ENCODE results near the gene ULK2.

The ULK2 gene

DNA sequence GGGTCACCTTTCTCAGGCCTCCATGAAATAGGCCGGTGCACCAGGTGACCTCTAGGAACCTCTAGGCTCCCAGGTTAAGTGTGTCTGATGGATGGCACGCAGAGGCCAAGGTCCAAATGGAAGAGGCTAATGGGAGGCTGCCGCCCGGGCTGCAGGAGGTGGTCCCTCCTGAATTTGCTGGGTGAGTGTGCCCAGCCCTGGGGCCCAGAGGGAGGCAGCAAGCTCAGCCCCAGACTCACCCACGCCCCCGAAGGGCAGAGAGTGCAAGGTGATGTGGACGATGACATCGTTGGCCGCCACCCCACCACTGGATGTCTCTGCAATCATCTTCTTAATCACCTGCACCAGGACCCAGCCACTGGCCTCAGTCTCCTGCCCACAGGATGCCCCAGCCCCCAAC, 129.0 kb downstream of the ULK2 start:
- Histone ChIP-seq H3K9me3 (ENCODE audit: control insufficient read depth, insufficient read depth, low read length) (no peaks in the 10 kb centered on the region), H3K4me3 (ENCODE audit: low read depth, low read length) (no peak overlapping the region), H3K27me3 (ENCODE audit: control insufficient read depth, insufficient read depth, low read length) (no peaks in the 10 kb centered on the region), H3K36me3 (ENCODE audit: control insufficient read depth, insufficient read depth, low read length) (no peaks in the 10 kb centered on the region), H3K4me1 (ENCODE audit: control insufficient read depth, insufficient read depth, low read length) (no peaks in the 10 kb centered on the region), H3K27ac (ENCODE audit: low read depth, low read length) (no peak overlapping the region), H3K9ac (ENCODE audit: low read depth, low read length) (no peak overlapping the region)

DNA sequence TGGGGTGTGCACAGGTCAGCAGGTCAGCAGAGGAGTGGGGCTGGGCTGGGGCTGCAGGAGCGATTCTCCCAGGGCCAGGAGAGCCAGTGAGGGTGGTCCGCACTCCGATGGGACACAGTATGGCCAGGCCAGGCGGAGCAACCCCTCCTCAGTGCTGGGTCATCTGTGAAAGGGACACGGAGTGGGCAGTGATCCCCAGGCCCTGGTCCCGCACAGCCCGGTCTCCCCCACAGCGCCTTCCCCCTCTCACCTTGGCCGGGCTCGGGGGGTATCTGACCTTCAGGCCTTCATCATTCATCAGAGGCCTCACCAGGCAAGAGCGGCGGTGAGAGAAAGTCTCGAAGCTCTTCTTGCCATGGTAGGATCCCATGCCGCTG, 129.7 kb downstream of the ULK2 start:
- no peak overlapping the region for H3K4me3 ChIP-seq (ENCODE audit: low read depth, low read length)
- H3K9me3 ChIP-seq (ENCODE audit: control insufficient read depth, insufficient read depth, low read length) = no peaks in the 10 kb centered on the region
- H3K9ac ChIP-seq (ENCODE audit: low read depth, low read length) = no peak overlapping the region
- H3K27me3 ChIP-seq (ENCODE audit: control insufficient read depth, insufficient read depth, low read length) = no peaks in the 10 kb centered on the region
- H3K36me3 ChIP-seq (ENCODE audit: control insufficient read depth, insufficient read depth, low read length) = no peaks in the 10 kb centered on the region
- no peaks in the 10 kb centered on the region for H3K4me1 ChIP-seq (ENCODE audit: control insufficient read depth, insufficient read depth, low read length)
- no peak overlapping the region for H3K27ac ChIP-seq (ENCODE audit: low read depth, low read length)

DNA sequence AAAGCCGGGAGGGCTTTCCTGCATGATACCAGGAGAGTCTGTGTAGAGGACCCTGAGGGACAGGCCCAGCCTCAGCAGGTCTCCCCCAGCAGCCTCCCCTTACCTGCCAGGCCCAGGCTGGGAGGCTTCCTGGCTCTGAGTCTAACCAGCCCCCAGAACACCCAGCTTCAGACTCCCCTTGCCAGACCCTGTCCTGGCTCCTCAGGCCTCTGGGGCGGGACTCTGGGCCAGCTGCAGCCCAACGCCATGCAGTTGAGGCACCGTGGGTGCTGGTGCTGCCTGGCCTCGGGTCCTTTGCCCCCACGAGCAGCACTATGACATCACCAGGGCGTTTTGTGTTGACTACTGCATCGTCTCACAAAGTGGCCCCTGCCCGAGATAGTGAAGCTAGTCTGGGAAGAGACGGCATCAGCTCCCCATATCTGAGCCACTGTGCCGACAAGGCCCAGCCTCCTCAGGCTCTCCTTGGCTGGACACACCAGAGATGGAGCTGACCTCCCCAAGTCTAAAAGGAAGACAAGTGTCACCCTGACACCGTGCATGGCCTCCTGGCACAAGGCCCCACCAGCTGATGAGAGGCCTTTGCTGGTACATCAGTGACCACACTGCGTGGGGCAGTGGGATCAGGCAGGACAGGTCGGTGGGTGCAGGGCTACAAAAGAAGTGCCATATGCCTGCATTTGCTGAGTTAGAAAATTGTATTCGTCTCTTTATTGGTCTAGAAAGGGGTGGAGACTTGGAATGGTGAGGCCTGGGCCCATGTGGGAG, 130.2 kb downstream of the ULK2 start:
- no peaks in the 10 kb centered on the region for H3K27me3 ChIP-seq (ENCODE audit: control insufficient read depth, insufficient read depth, low read length)
- H3K27ac ChIP-seq (ENCODE audit: low read depth, low read length) = no peak overlapping the region
- no peak overlapping the region for H3K9ac ChIP-seq (ENCODE audit: low read depth, low read length)
- H3K36me3 ChIP-seq (ENCODE audit: control insufficient read depth, insufficient read depth, low read length) = no peaks in the 10 kb centered on the region
- no peaks in the 10 kb centered on the region for H3K4me1 ChIP-seq (ENCODE audit: control insufficient read depth, insufficient read depth, low read length)
- H3K9me3 ChIP-seq (ENCODE audit: control insufficient read depth, insufficient read depth, low read length) = no peaks in the 10 kb centered on the region
- no peak overlapping the region for H3K4me3 ChIP-seq (ENCODE audit: low read depth, low read length)

DNA sequence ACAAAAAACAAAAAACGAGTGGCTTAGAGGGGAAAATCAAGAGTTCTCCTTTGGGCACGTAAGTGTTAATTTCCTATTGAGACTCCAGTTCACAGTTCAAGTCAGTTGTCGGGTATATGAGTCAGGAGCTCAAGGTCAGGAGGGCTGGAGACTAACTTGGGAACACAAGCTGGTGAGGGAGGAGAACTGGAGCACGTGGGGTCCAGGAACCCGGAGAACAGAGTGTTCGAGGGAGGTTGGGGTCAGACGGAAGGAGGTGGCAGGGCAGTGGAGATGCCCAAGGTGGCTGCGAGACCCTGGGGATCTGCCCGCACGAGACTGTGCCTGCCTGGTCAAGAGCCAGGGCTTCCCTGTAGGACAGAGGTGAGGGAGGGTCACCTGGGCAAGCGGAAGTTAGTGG, 131.7 kb downstream of the ULK2 start:
- no peak overlapping the region for H3K4me3 ChIP-seq (ENCODE audit: low read depth, low read length)
- H3K9ac ChIP-seq (ENCODE audit: low read depth, low read length) = no peak overlapping the region
- H3K4me1 ChIP-seq (ENCODE audit: control insufficient read depth, insufficient read depth, low read length) = no peaks in the 10 kb centered on the region
- no peak overlapping the region for H3K27ac ChIP-seq (ENCODE audit: low read depth, low read length)
- H3K27me3 ChIP-seq (ENCODE audit: control insufficient read depth, insufficient read depth, low read length) = no peaks in the 10 kb centered on the region
- no peaks in the 10 kb centered on the region for H3K36me3 ChIP-seq (ENCODE audit: control insufficient read depth, insufficient read depth, low read length)
- no peaks in the 10 kb centered on the region for H3K9me3 ChIP-seq (ENCODE audit: control insufficient read depth, insufficient read depth, low read length)

DNA sequence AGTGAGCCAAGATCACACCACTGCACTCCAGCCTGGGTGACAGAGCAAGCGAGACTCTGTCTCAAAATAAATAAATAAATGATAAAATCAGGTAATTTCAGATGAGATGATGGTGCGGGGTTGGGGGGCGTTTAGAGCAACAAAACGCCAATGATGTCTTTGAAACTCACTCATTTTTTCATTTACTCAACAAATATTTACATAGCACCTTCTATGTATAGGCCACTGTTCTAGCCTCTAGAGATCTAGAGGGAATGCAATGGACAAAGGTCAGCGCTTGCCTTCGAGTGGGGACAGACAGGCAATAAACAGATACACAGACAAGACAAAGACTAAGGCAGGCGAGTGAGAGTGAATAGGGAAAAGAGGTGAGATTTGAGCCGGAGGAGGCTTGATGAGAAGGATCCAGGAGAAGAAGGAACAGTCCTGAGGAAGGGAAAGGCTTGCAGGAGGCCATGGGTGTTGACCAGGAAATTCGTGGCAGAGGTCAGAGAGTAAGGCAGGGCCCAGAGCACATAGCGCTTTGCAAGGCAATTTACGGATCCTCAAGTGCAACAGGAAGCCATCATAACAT, 133.7 kb downstream of the ULK2 start:
- no peak overlapping the region for H3K9ac ChIP-seq (ENCODE audit: low read depth, low read length)
- no peak overlapping the region for H3K4me3 ChIP-seq (ENCODE audit: low read depth, low read length)
- H3K27ac ChIP-seq (ENCODE audit: low read depth, low read length) = no peak overlapping the region
- H3K4me1 ChIP-seq (ENCODE audit: control insufficient read depth, insufficient read depth, low read length) = no peaks in the 10 kb centered on the region
- no peaks in the 10 kb centered on the region for H3K36me3 ChIP-seq (ENCODE audit: control insufficient read depth, insufficient read depth, low read length)
- H3K9me3 ChIP-seq (ENCODE audit: control insufficient read depth, insufficient read depth, low read length) = no peaks in the 10 kb centered on the region
- no peaks in the 10 kb centered on the region for H3K27me3 ChIP-seq (ENCODE audit: control insufficient read depth, insufficient read depth, low read length)

- Histone ChIP-seq H3K36me3 (ENCODE audit: control insufficient read depth, insufficient read depth, low read length) (no peaks in the 10 kb centered on the region), H3K9ac (ENCODE audit: low read depth, low read length) (no peak overlapping the region), H3K27me3 (ENCODE audit: control insufficient read depth, insufficient read depth, low read length) (no peaks in the 10 kb centered on the region), H3K9me3 (ENCODE audit: control insufficient read depth, insufficient read depth, low read length) (no peaks in the 10 kb centered on the region), H3K27ac (ENCODE audit: low read depth, low read length) (no peak overlapping the region), H3K4me3 (ENCODE audit: low read depth, low read length) (no peak overlapping the region), H3K4me1 (ENCODE audit: control insufficient read depth, insufficient read depth, low read length) (no peaks in the 10 kb centered on the region)
Observed at GRCh38 chr17:19731626-19732025, 136.1 kb downstream of the ULK2 start.

GRCh38 chr17:19730843-19731242, 136.9 kb downstream of the ULK2 start:
- Histone ChIP-seq H3K27me3 (ENCODE audit: control insufficient read depth, insufficient read depth, low read length) (no peaks in the 10 kb centered on the region), H3K4me3 (ENCODE audit: low read depth, low read length) (no peak overlapping the region), H3K27ac (ENCODE audit: low read depth, low read length) (no peak overlapping the region), H3K9me3 (ENCODE audit: control insufficient read depth, insufficient read depth, low read length) (no peaks in the 10 kb centered on the region), H3K9ac (ENCODE audit: low read depth, low read length) (no peak overlapping the region), H3K4me1 (ENCODE audit: control insufficient read depth, insufficient read depth, low read length) (no peaks in the 10 kb centered on the region), H3K36me3 (ENCODE audit: control insufficient read depth, insufficient read depth, low read length) (no peaks in the 10 kb centered on the region)

GRCh38 chr17:19729900-19730299, 137.8 kb downstream of the ULK2 start:
- no peaks in the 10 kb centered on the region for H3K4me1 ChIP-seq (ENCODE audit: control insufficient read depth, insufficient read depth, low read length)
- H3K9ac ChIP-seq (ENCODE audit: low read depth, low read length) = no peak overlapping the region
- no peaks in the 10 kb centered on the region for H3K9me3 ChIP-seq (ENCODE audit: control insufficient read depth, insufficient read depth, low read length)
- no peaks in the 10 kb centered on the region for H3K36me3 ChIP-seq (ENCODE audit: control insufficient read depth, insufficient read depth, low read length)
- no peak overlapping the region for H3K4me3 ChIP-seq (ENCODE audit: low read depth, low read length)
- no peak overlapping the region for H3K27ac ChIP-seq (ENCODE audit: low read depth, low read length)
- H3K27me3 ChIP-seq (ENCODE audit: control insufficient read depth, insufficient read depth, low read length) = no peaks in the 10 kb centered on the region

GRCh38 chr17:19728084-19728495, 139.6 kb downstream of the ULK2 start:
- Histone ChIP-seq H3K27ac (ENCODE audit: low read depth, low read length) (no peak overlapping the region), H3K9ac (ENCODE audit: low read depth, low read length) (no peak overlapping the region), H3K4me1 (ENCODE audit: control insufficient read depth, insufficient read depth, low read length) (no peaks in the 10 kb centered on the region)

DNA sequence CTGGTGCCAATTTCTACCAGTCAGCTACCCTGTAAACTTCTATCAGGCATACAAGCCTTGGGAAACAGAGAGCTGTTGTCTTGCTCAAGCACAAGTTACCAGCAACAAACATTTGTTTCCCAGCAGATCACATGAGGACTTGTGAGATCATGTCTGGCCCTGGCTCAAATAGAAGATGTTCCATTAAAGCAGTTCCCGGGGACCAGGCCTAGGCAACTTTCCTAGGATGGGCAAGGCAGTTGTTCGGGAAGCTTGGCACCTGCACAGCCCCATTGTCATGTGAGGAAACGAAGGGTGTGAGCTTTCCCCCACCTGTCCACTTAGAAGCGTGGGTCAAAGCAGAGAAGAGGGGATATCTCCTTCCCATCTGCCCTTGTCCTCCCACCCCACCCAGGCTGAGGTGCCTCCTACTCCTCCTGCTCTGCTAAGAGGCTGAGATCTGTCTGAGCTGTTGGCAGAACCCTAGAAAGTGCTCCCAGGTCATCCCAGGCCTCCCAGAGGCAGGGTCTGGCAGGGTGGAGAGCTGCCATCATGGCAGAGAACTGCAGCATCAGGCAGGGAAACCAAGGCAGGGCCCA, 140.1 kb downstream of the ULK2 start:
- Histone ChIP-seq H3K36me3 (ENCODE audit: control insufficient read depth, insufficient read depth, low read length) (no peaks in the 10 kb centered on the region), H3K27me3 (ENCODE audit: control insufficient read depth, insufficient read depth, low read length) (no peaks in the 10 kb centered on the region), H3K9me3 (ENCODE audit: control insufficient read depth, insufficient read depth, low read length) (no peaks in the 10 kb centered on the region), H3K27ac (ENCODE audit: low read depth, low read length) (no peak overlapping the region), H3K4me1 (ENCODE audit: control insufficient read depth, insufficient read depth, low read length) (no peaks in the 10 kb centered on the region), H3K9ac (ENCODE audit: low read depth, low read length) (no peak overlapping the region), H3K4me3 (ENCODE audit: low read depth, low read length) (no peak overlapping the region)

More at GRCh38 chr17:19728084-19728495, 139.6 kb downstream of the ULK2 start:
- no peaks in the 10 kb centered on the region for H3K27me3 ChIP-seq (ENCODE audit: control insufficient read depth, insufficient read depth, low read length)
- no peaks in the 10 kb centered on the region for H3K36me3 ChIP-seq (ENCODE audit: control insufficient read depth, insufficient read depth, low read length)
- no peaks in the 10 kb centered on the region for H3K9me3 ChIP-seq (ENCODE audit: control insufficient read depth, insufficient read depth, low read length)
- no peak overlapping the region for H3K4me3 ChIP-seq (ENCODE audit: low read depth, low read length)

DNA sequence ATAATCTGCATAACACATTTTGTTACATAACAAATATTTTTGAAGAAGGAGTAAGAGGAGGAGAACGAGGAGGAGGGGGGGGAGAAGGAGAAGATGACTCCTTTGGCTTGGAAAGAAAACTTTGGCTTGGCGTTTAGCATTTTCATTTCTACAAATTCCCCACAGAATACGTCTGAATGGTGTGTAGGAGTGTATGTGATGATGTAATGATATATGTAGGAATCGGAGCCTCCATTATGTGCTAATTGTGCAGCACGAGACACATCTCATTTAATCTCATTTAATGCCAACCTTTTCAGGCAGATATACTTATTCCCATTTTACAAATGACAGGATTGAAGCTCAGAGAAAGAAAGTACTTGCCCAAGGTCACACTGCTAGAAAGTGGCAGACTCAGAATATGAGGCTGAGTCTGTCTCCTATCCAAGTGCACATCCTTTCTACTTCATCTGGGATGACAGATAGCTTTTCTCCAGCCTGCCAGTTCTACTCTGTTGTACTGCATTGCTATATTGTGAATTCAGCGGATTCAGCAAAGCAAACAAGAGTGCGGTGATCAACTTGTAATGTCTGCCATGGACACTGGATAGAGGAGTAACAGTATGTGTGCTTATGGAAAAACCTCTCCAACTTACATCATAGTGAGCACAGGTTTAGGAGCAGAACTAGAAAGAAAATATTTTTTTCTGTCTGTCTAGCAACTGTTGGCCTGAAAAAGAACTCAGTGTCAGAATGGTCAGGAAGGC, 140.9 kb downstream of the ULK2 start:
- no peak overlapping the region for H3K9ac ChIP-seq (ENCODE audit: low read depth, low read length)
- H3K4me1 ChIP-seq (ENCODE audit: control insufficient read depth, insufficient read depth, low read length) = no peaks in the 10 kb centered on the region
- H3K4me3 ChIP-seq (ENCODE audit: low read depth, low read length) = no peak overlapping the region
- H3K36me3 ChIP-seq (ENCODE audit: control insufficient read depth, insufficient read depth, low read length) = no peaks in the 10 kb centered on the region
- no peak overlapping the region for H3K27ac ChIP-seq (ENCODE audit: low read depth, low read length)
- no peaks in the 10 kb centered on the region for H3K9me3 ChIP-seq (ENCODE audit: control insufficient read depth, insufficient read depth, low read length)
- no peaks in the 10 kb centered on the region for H3K27me3 ChIP-seq (ENCODE audit: control insufficient read depth, insufficient read depth, low read length)

Measured in HUES48 (cell line).